Right lobe of liver (tissue), 4 donors: ENCODE measurements around the gene ZMYND8.

ENCODE experiments used
- CTCF ChIP-seq, 4 donors: fragments of 200-600 bp in 3 of 4; fragments of 450-650 bp in 1 of 4; IDR thresholded peaks; one replicate each; pipeline versions ENCODE4 v1.5.1 to v1.8.0; 2016 to 2022; ENCODE audit warnings: antibody characterized with exemption in 4 of 4, mild to moderate bottlenecking in 2 of 4
- POLR2A ChIP-seq: fragments of 450-650 bp; IDR thresholded peaks from one replicate; pipeline ENCODE4 v1.6.1; 2017; ENCODE audit warnings: antibody characterized with exemption, mild to moderate bottlenecking
- donor health status: DM: no; HTN: no; CAD: no.
- donor health status: DM: no; HTN: no; CAD: no.
- donor health status: DM: no; HTN: yes; CAD: no.

GRCh38 chr20:47356526-47357295, at the start of gene ZMYND8:
- peak; percentile 52 for TF ChIP-seq POLR2A
- TF ChIP-seq CTCF (IDR thresholded peaks at IDR 0.05): no peak
